Astrocyte (in vitro differentiated cells and primary cell): ENCODE data around the gene PLA2G1B. TPM values are rescaled to one million over a fixed set of nuclear protein-coding genes. Genes with fewer than 3 reads are reported as not detected.

Source experiments
- DNase-seq: peaks from one replicate; pipeline ENCODE4 v3.0.0-alpha.2; 2010; ENCODE audit warnings: low read depth
- FAIRE-seq: peaks from 2 replicates; lab custom pipeline; 2011; peaks lifted over from hg19 to GRCh38; lab: Jason Lieb, UNC
- H2AFZ ChIP-seq: 2 replicates; pipeline ENCODE4 v1.6.0; 2012; ENCODE audit warnings: low read depth, low read length, inconsistent platforms
- H3K27ac ChIP-seq: 2 replicates; pipeline ENCODE4 v1.5.1; 2011; ENCODE audit warnings: low read depth, low read length, inconsistent platforms
- H3K27me3 ChIP-seq: 2 replicates; pipeline ENCODE4 v1.6.0; 2011; ENCODE audit warnings: low read length, inconsistent platforms; ENCODE audit not compliant: insufficient read depth
- H3K36me3 ChIP-seq: 2 replicates; pipeline ENCODE4 v1.5.1; 2011; ENCODE audit warnings: low read length, inconsistent platforms; ENCODE audit not compliant: insufficient read depth
- H3K4me1 ChIP-seq: 2 replicates; pipeline ENCODE4 v1.5.1; 2011; ENCODE audit warnings: low read length, inconsistent platforms; ENCODE audit not compliant: insufficient read depth
- H3K4me2 ChIP-seq: 2 replicates; pipeline ENCODE4 v1.6.0; 2012; ENCODE audit warnings: low read length, inconsistent platforms
- H3K4me3 ChIP-seq: 2 replicates; pipeline ENCODE4 v1.5.1; 2011; ENCODE audit warnings: low read depth, mild to moderate bottlenecking, low read length, inconsistent platforms; ENCODE audit not compliant: insufficient read depth
- H3K79me2 ChIP-seq: 2 replicates; pipeline ENCODE4 v1.6.0; 2012; ENCODE audit warnings: mild to moderate bottlenecking, low read length, inconsistent platforms; ENCODE audit not compliant: insufficient read depth
- H3K9ac ChIP-seq: 2 replicates; pipeline ENCODE4 v1.6.0; 2012; ENCODE audit warnings: mild to moderate bottlenecking, low read length, inconsistent platforms
- H3K9me3 ChIP-seq: 2 replicates; pipeline ENCODE4 v1.5.1; 2012; ENCODE audit warnings: low read depth, mild to moderate bottlenecking, low read length, inconsistent platforms; ENCODE audit not compliant: insufficient read depth
- H4K20me1 ChIP-seq: 2 replicates; pipeline ENCODE4 v1.6.0; 2012; ENCODE audit warnings: low read length, inconsistent platforms; ENCODE audit not compliant: insufficient read depth
- H3K27ac Mint-ChIP-seq: one replicate; pipeline ENCODE4 v1.8.0; 2021; ENCODE audit warnings: mild to moderate bottlenecking, mixed read lengths; ENCODE audit not compliant: unreplicated experiment
- H3K27me3 Mint-ChIP-seq: one replicate; pipeline ENCODE4 v1.8.0; 2021; ENCODE audit warnings: low read depth, mixed read lengths; ENCODE audit not compliant: unreplicated experiment
- H3K36me3 Mint-ChIP-seq: one replicate; pipeline ENCODE4 v1.8.0; 2021; ENCODE audit warnings: low read depth, mixed read lengths; ENCODE audit not compliant: unreplicated experiment
- H3K4me1 Mint-ChIP-seq: one replicate; pipeline ENCODE4 v1.8.0; 2021; ENCODE audit warnings: low read depth, mixed read lengths; ENCODE audit not compliant: unreplicated experiment
- H3K4me3 Mint-ChIP-seq: one replicate; pipeline ENCODE4 v1.8.0; 2021; ENCODE audit warnings: mild to moderate bottlenecking, moderate library complexity, mixed read lengths; ENCODE audit not compliant: unreplicated experiment
- H3K9me3 Mint-ChIP-seq: one replicate; pipeline ENCODE4 v1.8.0; 2021; ENCODE audit warnings: mild to moderate bottlenecking, mixed read lengths; ENCODE audit not compliant: unreplicated experiment
- EZH2 ChIP-seq: IDR thresholded peaks from 2 replicates; pipeline ENCODE4 v1.6.1; 2012; ENCODE audit warnings: mild to moderate bottlenecking, low read length, inconsistent platforms; ENCODE audit not compliant: insufficient read depth
- total RNA-seq: library from RNA; stranded (reverse); gene quantifications from 2 replicates; pipeline ENCODE4 v1.2.1, GENCODE V29; 2021
- TF ChIP-seq, protein P1 (sequence below): IDR thresholded peaks from 2 replicates; pipeline ENCODE4 v1.5.1; 2011; ENCODE audit warnings: low read depth, mild to moderate bottlenecking, inconsistent platforms, low read length, moderate library complexity; ENCODE audit not compliant: insufficient read depth

PLA2G1B gene
- total RNA-seq, 1 donor from 2014 or later, result not detected

DNA sequence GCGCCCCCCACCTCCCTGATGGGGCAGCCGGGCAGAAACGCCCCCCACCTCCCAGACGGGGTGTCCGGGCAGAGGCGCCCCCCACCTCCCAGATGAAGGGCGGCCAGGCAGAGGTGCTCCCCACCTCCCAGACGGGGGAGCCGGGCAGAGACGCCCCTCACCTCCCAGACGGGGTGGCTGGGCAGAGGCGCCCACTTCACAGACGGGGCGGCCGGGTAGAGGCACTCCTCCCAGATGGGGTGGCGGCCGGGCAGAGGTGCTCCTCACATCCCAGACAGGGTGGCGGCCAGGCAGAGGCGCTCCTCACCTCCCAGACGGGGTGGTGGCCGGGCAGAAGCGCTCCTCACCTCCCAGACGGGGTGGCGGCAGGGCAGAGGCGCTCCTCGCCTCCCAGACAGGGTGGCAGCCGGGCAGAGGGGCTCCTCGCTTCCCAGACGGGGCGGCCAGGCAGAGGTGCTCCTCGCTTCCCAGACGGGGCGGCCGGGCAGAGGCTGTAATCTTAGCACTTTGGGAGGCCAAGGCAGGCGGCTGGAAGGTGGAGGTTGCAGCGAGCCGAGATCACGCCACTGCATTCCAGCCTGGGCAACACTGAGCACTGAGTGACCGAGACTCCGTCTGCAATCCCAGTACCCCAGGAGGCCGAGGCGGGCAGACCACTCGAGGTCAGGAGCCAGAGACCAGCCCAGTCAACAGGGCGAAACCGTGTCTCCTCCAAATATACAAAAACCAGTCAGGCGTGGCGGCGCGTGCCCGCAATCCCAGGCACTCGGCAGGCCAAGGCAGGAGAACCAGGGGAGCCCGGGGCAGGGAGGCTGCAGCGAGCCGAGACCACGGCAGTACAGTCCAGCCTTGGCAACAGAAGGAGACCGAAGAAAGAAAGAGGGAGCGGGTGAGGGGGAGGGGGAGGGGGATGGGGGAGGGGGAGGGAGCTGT, 49.2 kb downstream of the PLA2G1B start:
- Mint-ChIP-seq H3K36me3 (no peaks in the 10 kb centered on the region), H3K27ac (no peak overlapping the region)

DNA sequence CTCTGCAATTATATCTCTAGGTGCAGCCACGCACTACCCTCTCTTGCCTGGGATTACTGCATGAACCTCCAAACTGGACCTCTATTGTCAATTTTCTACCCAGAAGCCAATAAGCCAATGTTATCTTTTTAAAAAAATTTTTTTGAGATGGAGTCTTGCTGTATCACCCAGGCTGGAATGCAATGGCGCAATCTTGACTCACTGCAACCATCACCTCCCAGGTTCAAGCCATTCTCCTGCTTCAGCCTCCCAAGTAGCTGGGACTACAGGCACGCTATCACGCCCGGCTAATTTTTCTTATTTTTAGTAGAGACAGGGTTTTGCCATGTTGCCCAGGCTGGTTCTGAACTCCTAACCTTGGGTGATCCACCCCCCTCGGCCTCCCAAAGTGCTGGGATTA, 50.8 kb downstream of the PLA2G1B start:
- no peak overlapping the region for H3K27ac Mint-ChIP-seq
- Histone ChIP-seq H3K27me3 (no peaks in the 10 kb centered on the region), H3K9me3 (no peaks in the 10 kb centered on the region), H3K27ac (no peak overlapping the region), H3K36me3 (no peaks in the 10 kb centered on the region), H3K9ac (no peak overlapping the region), H3K79me2 (no peaks in the 10 kb centered on the region), H3K4me3 (no peak overlapping the region), H4K20me1 (no peaks in the 10 kb centered on the region), H3K4me2 (no peak overlapping the region), H2AFZ (no peak overlapping the region), H3K4me1 (no peaks in the 10 kb centered on the region)
- TF ChIP-seq EZH2, result no peak
- TF ChIP-seq, protein P1, sequence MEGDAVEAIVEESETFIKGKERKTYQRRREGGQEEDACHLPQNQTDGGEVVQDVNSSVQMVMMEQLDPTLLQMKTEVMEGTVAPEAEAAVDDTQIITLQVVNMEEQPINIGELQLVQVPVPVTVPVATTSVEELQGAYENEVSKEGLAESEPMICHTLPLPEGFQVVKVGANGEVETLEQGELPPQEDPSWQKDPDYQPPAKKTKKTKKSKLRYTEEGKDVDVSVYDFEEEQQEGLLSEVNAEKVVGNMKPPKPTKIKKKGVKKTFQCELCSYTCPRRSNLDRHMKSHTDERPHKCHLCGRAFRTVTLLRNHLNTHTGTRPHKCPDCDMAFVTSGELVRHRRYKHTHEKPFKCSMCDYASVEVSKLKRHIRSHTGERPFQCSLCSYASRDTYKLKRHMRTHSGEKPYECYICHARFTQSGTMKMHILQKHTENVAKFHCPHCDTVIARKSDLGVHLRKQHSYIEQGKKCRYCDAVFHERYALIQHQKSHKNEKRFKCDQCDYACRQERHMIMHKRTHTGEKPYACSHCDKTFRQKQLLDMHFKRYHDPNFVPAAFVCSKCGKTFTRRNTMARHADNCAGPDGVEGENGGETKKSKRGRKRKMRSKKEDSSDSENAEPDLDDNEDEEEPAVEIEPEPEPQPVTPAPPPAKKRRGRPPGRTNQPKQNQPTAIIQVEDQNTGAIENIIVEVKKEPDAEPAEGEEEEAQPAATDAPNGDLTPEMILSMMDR, result no peak
- H3K27me3 Mint-ChIP-seq, result no peaks in the 10 kb centered on the region
- H3K9me3 Mint-ChIP-seq, result peaks cover 4% of the 10 kb centered on the region
- no peaks in the 10 kb centered on the region for H3K4me1 Mint-ChIP-seq
- no peak for FAIRE-seq
- DNase-seq, result peak; percentile 21
- H3K36me3 Mint-ChIP-seq, result no peaks in the 10 kb centered on the region
- H3K4me3 Mint-ChIP-seq, result no peak overlapping the region

More for the DNA sequence above, 49.2 kb downstream of the PLA2G1B start:
- FAIRE-seq (no peak), DNase-seq (no peak)
- Histone ChIP-seq H3K4me1 (no peaks in the 10 kb centered on the region), H4K20me1 (no peaks in the 10 kb centered on the region), H3K4me3 (no peak overlapping the region), H2AFZ (no peak overlapping the region), H3K27me3 (no peaks in the 10 kb centered on the region), H3K27ac (no peak overlapping the region), H3K79me2 (no peaks in the 10 kb centered on the region), H3K9me3 (no peaks in the 10 kb centered on the region), H3K36me3 (no peaks in the 10 kb centered on the region), H3K4me2 (no peak overlapping the region), H3K9ac (no peak overlapping the region)
- Mint-ChIP-seq H3K4me3 (no peak overlapping the region), H3K4me1 (peaks cover 2% of the 10 kb centered on the region), H3K9me3 (peaks cover 7% of the 10 kb centered on the region), H3K27me3 (no peaks in the 10 kb centered on the region)
- TF ChIP-seq, protein P1, result no peak
- TF ChIP-seq EZH2, result no peak

Other genes with a start within 250 kb of the PLA2G1B start
- 49.0 and 63.3 TPM in 2 replicates for gene RAB35, start 211.0 kb downstream of the PLA2G1B start, total RNA-seq
- 95.5 and 123 TPM in 2 replicates for gene GCN1, start 133.1 kb downstream of the PLA2G1B start, total RNA-seq
- gene RPLP0, start 126.7 kb downstream of the PLA2G1B start, total RNA-seq, result 1,543 and 1,660 TPM in 2 replicates
- 126 and 151 TPM in 2 replicates for gene PXN, start 62.0 kb downstream of the PLA2G1B start, total RNA-seq
- 2,157 and 2,549 TPM in 2 replicates for gene RNU4-2, start 35.9 kb downstream of the PLA2G1B start, total RNA-seq
- 2,477 and 2,591 TPM in 2 replicates for gene RNU4-1, start 34.5 kb downstream of the PLA2G1B start, total RNA-seq
- 2.5 and 2.7 TPM in 2 replicates for gene SIRT4, start 25.5 kb downstream of the PLA2G1B start, total RNA-seq
- gene MSI1, start 41.4 kb upstream of the PLA2G1B start, total RNA-seq, result 16.0 and 16.4 TPM in 2 replicates
- 388 and 394 TPM in 2 replicates for gene COX6A1, start 110.3 kb upstream of the PLA2G1B start, total RNA-seq
- 43.6 and 54.0 TPM in 2 replicates for gene TRIAP1, start 118.6 kb upstream of the PLA2G1B start, total RNA-seq
- gene GATC, start 118.7 kb upstream of the PLA2G1B start, total RNA-seq, result 17.8 and 28.8 TPM in 2 replicates
- 216 and 223 TPM in 2 replicates for gene SRSF9, start 142.0 kb upstream of the PLA2G1B start, total RNA-seq
- gene DYNLL1, start 168.3 kb upstream of the PLA2G1B start, total RNA-seq, result 490 and 500 TPM in 2 replicates
- 22.9 and 23.4 TPM in 2 replicates for gene COQ5, start 201.4 kb upstream of the PLA2G1B start, total RNA-seq
- 181 and 185 TPM in 2 replicates for gene RNF10, start 206.6 kb upstream of the PLA2G1B start, total RNA-seq